ENCODE results near the gene DMPK.

The DMPK gene

DNA sequence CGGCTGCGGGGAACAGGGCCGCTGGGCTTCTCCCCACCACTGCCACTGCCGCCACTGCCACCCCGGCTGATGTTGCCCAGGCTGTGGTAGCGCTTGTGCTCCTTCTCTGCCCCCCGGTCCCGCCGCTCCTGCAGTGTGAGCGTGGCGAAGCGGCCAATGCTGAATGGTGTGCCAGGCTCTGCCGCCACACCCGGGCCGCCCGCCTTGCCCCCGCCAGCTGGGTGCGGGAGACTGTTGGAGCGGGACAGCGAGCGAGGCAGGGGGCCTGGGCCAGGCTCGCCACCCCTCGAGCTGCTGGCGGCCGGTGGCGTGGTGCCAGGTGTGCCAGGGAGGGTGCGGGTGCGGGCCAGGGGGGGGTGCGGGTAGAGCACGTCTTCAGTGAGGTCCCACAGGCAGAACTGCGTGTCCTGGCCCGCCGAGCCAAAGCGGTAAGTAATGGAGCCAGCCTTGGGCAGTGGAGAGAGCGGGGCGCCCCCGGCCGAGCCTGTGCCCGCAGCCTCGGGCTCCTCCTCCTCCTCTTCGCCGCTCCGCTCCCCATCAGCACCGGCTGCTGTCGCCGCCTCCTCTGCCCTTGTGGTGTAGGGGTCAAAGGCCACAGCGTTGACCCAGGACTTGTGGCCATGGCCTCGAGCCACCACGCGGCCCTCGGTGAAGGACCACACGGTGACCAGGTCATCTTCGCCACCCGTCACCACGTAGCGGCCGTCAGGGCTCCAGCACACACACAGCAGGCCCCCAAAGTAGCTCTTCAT is 3.7 kb upstream of the DMPK start:
- no peak for DNase-seq (ENCODE audit: low spot score)

GRCh38 chr19:45785097-45785496 is 2.8 kb upstream of the DMPK start:
- DNase-seq (ENCODE audit: low spot score) = no peak

GRCh38 chr19:45784096-45784495 is 1.8 kb upstream of the DMPK start:
- no peak for DNase-seq (ENCODE audit: low spot score)

DNA sequence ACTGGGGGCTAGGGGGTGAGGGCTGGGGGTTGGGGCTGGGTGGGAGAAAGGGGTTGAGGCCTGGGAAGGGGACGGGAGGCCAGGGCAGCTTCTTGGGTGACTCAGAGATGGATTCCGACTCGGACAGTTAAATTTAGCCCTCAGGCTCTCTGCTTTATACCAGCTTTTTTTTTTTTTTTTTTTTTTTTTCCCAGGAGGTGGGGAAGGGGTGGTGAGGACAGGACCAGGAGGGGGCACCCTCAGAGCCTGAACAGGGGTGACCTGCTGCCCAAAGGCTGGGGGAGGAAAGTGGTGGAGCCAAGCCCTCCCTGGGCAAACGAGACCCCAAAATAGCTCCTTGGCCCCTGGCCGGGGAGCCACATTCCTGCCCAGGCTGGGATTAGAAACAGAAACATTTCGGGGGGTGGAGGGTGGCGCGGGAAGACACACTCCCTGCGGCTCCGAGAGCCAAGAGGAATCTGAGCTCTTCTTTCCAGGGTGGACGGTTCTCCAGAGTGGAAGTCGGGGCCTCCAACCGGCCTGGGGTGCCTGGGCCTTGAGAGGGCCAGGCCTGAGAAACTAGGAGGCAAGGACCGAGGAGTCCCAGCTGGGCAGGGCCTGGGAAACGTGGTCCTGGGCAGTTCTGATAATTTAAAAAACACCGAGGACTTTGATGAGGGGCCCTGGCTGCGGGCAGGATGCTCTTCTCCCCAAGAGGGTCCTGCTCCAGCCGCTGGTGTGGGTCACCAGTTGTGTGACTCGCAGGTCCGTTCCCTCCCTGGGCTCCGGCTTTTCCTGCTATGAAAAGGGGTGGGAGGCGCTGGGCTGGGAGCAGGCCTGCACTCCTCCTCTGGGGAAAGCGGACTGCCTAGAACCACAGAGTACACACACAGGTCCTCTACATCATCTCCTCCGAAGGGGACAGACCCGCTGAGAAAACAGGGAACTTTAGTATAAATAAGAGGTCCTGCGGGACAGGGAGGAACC is 813 bp upstream of the DMPK start:
- DNase-seq (ENCODE audit: low spot score) = no peak

DNA sequence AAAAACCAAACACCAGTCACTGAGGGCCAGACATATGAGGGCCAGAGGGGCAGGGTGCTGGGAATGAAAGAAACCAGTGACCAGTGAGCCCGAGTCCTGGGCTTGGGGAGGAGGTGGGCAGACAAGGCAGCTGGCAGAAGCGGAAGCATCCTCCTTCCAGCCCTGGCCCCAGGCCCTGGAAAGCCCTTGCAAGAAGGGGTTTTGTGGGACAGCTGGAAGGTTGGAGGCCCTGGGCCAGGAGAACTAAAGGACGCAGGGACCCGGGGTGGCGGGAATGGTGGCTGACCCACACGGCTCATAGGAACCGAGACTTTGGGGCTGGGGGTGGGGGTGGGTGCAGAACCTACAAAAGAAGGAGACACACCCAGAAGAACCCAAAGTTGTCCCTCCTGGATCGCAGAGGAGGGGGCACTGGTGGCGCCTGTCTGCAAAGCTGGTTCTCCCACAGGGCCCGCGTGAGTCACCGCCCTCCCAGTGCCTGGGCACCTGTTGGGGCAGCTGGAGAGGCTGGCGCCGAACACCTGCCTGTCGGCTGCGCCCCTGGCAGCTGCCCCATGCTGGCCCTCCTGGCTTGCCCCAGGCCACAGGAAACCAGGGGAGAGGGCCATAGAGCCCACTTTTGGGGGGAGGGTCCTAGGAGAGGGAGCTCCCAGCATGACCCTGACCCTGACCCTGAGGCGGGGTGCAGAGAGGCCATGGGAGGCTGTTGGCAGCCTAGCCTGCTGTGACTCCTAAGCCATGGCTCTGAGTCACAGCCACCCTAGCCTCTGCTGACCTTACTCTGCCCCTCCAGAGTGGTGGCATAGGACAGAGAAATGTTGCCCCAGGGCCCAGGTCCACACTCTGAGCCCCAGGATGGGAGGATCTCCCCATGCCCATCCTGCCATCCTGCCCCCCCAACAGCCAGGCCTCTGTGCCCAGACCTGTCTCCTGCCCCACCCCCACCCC is 802 bp downstream of the DMPK start:
- no peak for DNase-seq (ENCODE audit: low spot score)

DNA sequence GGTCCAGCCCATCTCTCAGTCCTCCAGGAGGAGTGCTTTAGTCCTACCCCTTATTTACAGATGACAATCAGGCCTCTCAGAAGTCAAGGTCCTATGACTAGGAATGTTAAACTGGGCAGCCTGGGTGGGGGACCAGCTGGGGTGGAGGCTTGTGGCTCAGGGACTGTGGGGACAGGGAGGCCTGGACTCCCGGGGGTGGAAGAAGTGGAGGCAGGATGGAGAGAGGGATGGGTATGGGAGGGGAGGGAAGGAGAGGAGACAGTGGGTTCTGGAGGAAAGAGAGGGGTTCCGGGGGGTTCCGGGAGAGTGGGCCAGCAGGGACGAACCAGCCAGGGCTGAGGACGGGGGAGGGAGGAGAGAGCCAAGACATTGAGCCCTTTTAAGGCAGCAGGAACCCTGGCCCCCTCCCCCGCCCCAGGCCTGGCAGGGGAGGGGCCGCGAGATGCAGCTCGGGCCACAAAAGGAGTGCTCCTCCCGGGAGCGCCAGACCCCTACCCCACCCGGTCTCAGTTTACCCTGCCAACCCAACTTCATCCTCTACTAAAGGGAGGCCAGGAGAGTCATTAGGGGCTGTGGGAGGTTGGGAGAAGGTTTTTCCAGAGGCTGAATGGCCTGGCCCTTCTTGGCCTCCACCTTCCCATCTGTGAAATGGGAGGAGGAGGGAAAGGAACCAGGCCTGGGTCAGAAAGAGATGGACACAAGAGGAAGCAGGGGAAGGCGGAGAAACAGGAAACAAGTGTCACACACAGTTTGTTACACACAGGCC is 1.7 kb downstream of the DMPK start:
- no peak for DNase-seq (ENCODE audit: low spot score)

GRCh38 chr19:45780146-45780447 is 2.2 kb downstream of the DMPK start:
- DNase-seq (ENCODE audit: low spot score) = no peak

- DNase-seq (ENCODE audit: low spot score) = no peak
Measured at GRCh38 chr19:45779231-45780145, 2.8 kb downstream of the DMPK start.

- no peak for DNase-seq (ENCODE audit: low spot score)
Measured at GRCh38 chr19:45778010-45778661, 4.2 kb downstream of the DMPK start.

DNA sequence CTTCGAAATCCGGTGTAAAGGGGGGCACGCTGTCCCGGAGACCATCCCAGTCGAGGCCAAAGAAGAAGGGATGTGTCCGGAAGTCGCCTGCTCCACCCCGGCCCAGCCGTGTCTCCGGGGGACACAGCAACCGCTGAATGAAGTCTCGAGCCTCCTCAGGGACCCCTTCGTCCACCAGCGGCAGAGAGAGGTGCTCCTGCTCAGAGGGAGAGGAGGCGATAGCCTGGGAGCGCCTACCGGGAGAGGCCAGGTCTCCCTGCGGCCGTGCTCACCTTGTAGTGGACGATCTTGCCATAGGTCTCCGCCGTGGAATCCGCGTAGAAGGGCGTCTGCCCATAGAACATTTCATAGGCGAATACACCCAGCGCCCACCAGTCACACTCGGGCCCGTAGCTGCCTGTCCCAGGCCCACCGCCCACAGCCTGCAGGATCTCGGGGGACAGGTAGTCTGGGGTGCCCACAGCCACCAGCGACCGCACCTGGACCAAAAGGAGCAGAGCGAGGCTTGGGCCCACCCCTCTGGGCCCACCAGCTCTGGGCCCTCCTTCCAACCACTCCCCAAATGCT is 4.8 kb downstream of the DMPK start:
- DNase-seq (ENCODE audit: low spot score) = no peak

DNA sequence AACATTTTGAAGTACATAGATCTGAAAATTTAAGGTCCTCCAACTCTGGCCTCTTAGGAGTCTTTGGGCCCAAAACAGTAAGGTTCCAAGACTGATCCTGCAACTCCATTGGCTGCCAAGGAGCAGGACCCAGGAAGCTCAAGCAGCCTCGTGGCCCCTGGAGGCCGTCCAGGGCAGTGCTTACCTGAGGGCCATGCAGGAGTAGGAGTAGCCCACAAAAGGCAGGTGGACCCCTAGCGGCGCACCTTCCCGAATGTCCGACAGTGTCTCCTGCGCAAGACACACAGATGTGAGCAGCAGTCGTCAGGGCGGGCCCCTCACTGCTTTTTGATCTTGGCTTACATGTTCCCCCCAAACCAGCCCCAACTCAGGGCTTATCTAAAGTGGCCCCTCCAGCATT is 7.5 kb downstream of the DMPK start:
- no peak for DNase-seq (ENCODE audit: low spot score)

GRCh38 chr19:45773384-45773783 is 8.9 kb downstream of the DMPK start:
- DNase-seq (ENCODE audit: low spot score) = no peak

DNA sequence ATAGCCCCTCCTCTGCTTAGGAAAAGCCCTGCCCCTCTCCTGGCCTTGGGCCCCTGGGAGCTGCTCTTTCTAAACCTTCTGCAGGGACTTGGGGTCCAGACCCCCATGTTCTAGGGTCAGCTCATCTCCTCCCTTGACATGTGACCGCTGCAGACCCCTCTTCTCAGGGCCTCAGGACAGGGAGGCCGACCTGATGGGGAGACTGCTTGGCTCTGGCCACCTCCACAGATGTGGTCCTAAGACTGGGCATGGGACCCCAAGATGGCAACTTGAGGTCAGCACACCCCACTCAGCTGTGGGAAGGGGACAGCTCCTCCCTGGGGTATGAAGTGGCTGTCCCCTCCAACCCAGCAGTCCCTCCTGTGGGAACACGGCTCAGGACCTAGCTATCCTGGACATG is 9.4 kb downstream of the DMPK start:
- no peak for DNase-seq (ENCODE audit: low spot score)

DNA sequence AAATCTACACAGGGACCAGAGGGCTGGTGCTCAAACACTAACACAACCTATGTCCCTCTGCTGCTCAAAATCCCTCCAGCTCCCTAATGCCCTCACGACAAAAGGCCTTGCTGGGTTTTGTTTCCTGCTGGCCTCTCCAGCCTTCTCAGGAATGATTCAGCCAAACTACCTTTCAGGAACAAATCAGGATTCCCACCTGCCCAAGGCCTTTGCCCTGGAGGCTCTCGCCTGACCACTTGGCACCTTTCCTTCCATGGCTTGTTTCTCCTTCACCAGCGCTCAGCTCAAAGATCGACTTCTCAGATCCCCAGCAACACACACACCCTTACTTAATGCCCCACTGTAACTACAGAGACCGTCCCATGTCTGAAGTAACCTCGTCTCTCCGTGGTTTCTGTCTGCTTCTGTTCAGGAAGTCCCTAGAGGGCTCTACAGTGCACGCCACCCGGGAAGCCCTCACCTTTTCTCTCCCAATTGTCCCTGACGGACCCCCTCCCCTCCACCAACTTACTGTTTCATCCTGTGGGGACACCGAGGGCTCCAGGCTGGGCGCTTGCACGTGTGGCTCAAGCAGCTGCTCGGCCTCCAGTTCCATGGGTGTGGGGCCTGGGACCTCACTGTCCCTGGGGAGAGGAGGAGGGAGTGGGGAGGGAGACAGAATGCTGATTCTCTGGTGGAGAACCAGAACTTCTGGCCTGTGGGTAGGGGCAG is 10.0 kb downstream of the DMPK start:
- DNase-seq (ENCODE audit: low spot score) = no peak

GRCh38 chr19:45771311-45771933 is 10.9 kb downstream of the DMPK start:
- DNase-seq (ENCODE audit: low spot score) = no peak

DNA sequence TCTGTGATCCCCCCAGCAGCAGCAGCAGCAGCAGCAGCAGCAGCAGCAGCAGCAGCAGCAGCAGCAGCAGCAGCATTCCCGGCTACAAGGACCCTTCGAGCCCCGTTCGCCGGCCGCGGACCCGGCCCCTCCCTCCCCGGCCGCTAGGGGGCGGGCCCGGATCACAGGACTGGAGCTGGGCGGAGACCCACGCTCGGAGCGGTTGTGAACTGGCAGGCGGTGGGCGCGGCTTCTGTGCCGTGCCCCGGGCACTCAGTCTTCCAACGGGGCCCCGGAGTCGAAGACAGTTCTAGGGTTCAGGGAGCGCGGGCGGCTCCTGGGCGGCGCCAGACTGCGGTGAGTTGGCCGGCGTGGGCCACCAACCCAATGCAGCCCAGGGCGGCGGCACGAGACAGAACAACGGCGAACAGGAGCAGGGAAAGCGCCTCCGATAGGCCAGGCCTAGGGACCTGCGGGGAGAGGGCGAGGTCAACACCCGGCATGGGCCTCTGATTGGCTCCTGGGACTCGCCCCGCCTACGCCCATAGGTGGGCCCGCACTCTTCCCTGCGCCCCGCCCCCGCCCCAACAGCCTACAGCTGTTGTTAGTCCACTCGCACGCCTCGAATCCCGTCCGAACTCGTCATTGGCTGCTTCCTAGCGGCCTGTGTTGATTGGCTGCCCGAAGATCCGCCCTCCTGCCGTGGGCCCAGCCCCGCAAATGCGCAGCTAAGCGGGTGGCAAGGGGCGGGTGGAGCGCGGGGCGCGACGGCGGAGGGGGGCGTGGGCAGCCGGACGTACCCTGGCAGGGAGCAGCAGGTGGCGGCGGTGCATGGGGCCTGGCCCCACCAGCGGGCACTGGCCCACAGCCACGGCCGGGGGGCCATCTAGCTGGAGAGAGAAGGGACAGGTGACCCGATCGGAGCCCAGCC is 11.8 kb downstream of the DMPK start:
- peak; percentile 93 for DNase-seq (ENCODE audit: low spot score)

DNA sequence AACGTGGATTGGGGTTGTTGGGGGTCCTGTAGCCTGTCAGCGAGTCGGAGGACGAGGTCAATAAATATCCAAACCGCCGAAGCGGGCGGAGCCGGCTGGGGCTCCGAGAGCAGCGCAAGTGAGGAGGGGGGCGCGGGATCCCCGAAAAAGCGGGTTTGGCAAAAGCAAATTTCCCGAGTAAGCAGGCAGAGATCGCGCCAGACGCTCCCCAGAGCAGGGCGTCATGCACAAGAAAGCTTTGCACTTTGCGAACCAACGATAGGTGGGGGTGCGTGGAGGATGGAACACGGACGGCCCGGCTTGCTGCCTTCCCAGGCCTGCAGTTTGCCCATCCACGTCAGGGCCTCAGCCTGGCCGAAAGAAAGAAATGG is 12.5 kb downstream of the DMPK start:
- peak; percentile 74 for DNase-seq (ENCODE audit: low spot score)

Measured in globus pallidus (tissue), 1 donor.